B cell (primary cell): ENCODE results near the gene PGBD2. TPM values are rescaled to one million over a fixed set of nuclear protein-coding genes. Genes with fewer than 3 reads are reported as not detected.

Experiments
- ATAC-seq: fragments of 200-7000 bp; cut with Tn5 transposase; one replicate; pipeline ENCODE4 v1.10.0; 2021; ENCODE audit warnings: low read depth, mild to moderate bottlenecking, moderate number of reproducible peaks, moderate library complexity
- CTCF ChIA-PET: fragments of 350-600 bp; sonication (Branson Sonifier 250); formaldehyde crosslinking; loops from one replicate; lab custom pipeline; 2021; ENCODE audit warnings: antibody characterized with exemption, inconsistent platforms; lab: Charles Lee
- POLR2A ChIA-PET: fragments of 350-600 bp; sonication (Branson Sonifier 250); formaldehyde crosslinking; loops from one replicate; lab custom pipeline; 2021; ENCODE audit warnings: antibody characterized with exemption; lab: Charles Lee
- DNase-seq: peaks from one replicate; pipeline ENCODE4 v3.0.0; 2013
- H2AFZ ChIP-seq: 2 replicates; pipeline ENCODE4 v1.6.1; 2012; ENCODE audit warnings: mild to moderate bottlenecking, low read depth, low read length; ENCODE audit not compliant: insufficient read depth, poor library complexity, severe bottlenecking
- H3K27ac ChIP-seq, 2 donors: 1 replicate in 1 of 2; 2 replicates in 1 of 2; pipeline ENCODE4 v1.5.1; 2012 to 2013; ENCODE audit warnings: low read length in 2 of 2, mild to moderate bottlenecking in 2 of 2, moderate library complexity in 1 of 2
- H3K27me3 ChIP-seq, 4 experiments: fragments of 200-600 bp in 1 of 4; sonication (generic) in 1 of 4; replicated peaks in 1 of 4; 1 replicate in 2 of 4; 2 replicates in 2 of 4; pipeline versions ENCODE4 v1.6.1 to v1.7.0; 2013 to 2016; ENCODE audit warnings: low read length in 3 of 4, mild to moderate bottlenecking in 2 of 4, mixed read lengths in 1 of 4, moderate library complexity in 1 of 4; ENCODE audit not compliant: insufficient read depth in 4 of 4, control insufficient read depth in 3 of 4; ENCODE audit errors: control extremely low read depth in 1 of 4
- H3K36me3 ChIP-seq, 2 experiments: replicated peaks in 1 of 2; 1 replicate in 1 of 2; 2 replicates in 1 of 2; pipeline versions ENCODE4 v1.6.1 to v1.7.1; 2013; ENCODE audit warnings: low read length in 1 of 2; ENCODE audit not compliant: insufficient read depth in 2 of 2, control insufficient read depth in 1 of 2; ENCODE audit errors: control extremely low read depth in 1 of 2, extremely low read depth in 1 of 2
- H3K4me1 ChIP-seq, 2 donors: fragments of 200-600 bp in 1 of 2; sonication (generic) in 1 of 2; 1 replicate in 1 of 2; 2 replicates in 1 of 2; pipeline versions ENCODE4 v1.5.1 to v1.6.1; 2013 to 2017; ENCODE audit warnings: low read length in 2 of 2; ENCODE audit not compliant: control insufficient read depth in 2 of 2, insufficient read depth in 2 of 2
- H3K4me2 ChIP-seq: replicated peaks from 2 replicates; pipeline ENCODE3; 2012; ENCODE audit warnings: mild to moderate bottlenecking, low read depth, low read length; ENCODE audit not compliant: poor library complexity, severe bottlenecking
- H3K4me3 ChIP-seq, 5 experiments: fragments of 200-600 bp in 1 of 5; sonication (generic) in 1 of 5; 1 replicate in 3 of 5; 2 replicates in 2 of 5; pipeline versions ENCODE4 v1.5.1 to v1.7.0; 2011 to 2016; ENCODE audit warnings: low read length in 4 of 5, mild to moderate bottlenecking in 4 of 5, low read depth in 2 of 5, control low read depth in 1 of 5, moderate library complexity in 1 of 5; ENCODE audit not compliant: insufficient read depth in 1 of 5; ENCODE audit errors: control extremely low read depth in 1 of 5, extremely low read depth in 1 of 5
- H3K79me2 ChIP-seq: fragments of 200-600 bp; sonication (generic); one replicate; pipeline ENCODE4 v1.6.0; 2016; ENCODE audit warnings: low read length; ENCODE audit not compliant: control insufficient read depth, insufficient read depth
- H3K9ac ChIP-seq: fragments of 200-600 bp; sonication (generic); 2 replicates; pipeline ENCODE4 v1.6.1; 2017; ENCODE audit warnings: mild to moderate bottlenecking, low read length, moderate library complexity
- H3K9me3 ChIP-seq, 3 donors: one replicate each; pipeline versions ENCODE4 v1.6.1 to v1.7.1; 2013; ENCODE audit warnings: low read length in 2 of 3; ENCODE audit not compliant: control insufficient read depth in 2 of 3, insufficient read depth in 1 of 3; ENCODE audit errors: control extremely low read depth in 1 of 3
- H4K20me1 ChIP-seq: 2 replicates; pipeline ENCODE4 v1.6.0; 2012; ENCODE audit warnings: mild to moderate bottlenecking, low read length; ENCODE audit not compliant: insufficient read depth, control insufficient read depth, poor library complexity, severe bottlenecking
- H3K27ac Mint-ChIP-seq: one replicate; pipeline ENCODE4 v1.8.0; 2021; ENCODE audit warnings: mixed read lengths
- H3K27me3 Mint-ChIP-seq: one replicate; pipeline ENCODE4 v1.8.0; 2021; ENCODE audit warnings: mixed read lengths
- H3K4me1 Mint-ChIP-seq: one replicate; pipeline ENCODE4 v1.8.0; 2021; ENCODE audit warnings: mixed read lengths
- H3K4me3 Mint-ChIP-seq: one replicate; pipeline ENCODE4 v1.8.0; 2021; ENCODE audit warnings: mixed read lengths
- H3K9me3 Mint-ChIP-seq: one replicate; pipeline ENCODE4 v1.8.0; 2022; ENCODE audit warnings: mixed read lengths; ENCODE audit not compliant: insufficient read depth
- EZH2 ChIP-seq: IDR thresholded peaks from 2 replicates; pipeline ENCODE4 v1.6.1; 2012; ENCODE audit warnings: borderline replicate concordance, low read depth, mild to moderate bottlenecking, moderate library complexity, low read length; ENCODE audit not compliant: insufficient read depth, poor library complexity, severe bottlenecking
- WGBS: methylation state at CpG from one replicate; pipeline ENCODE4 v1.1.5; 2013; ENCODE audit warnings: missing lambda C conversion rate; ENCODE audit not compliant: insufficient coverage; 5-methylcytosine and 5-hydroxymethylcytosine counted together
- intact Hi-C: fragments of 100-400 bp; cut with micrococcal nuclease; formaldehyde crosslinking; loops from one replicate; pipeline ENCODE4 v1.10.0; 2022
- polyA plus RNA-seq: library from polyadenylated mRNA; depleted of rRNA; stranded (reverse); fragments of >200 nt; gene quantifications from 2 replicates; pipeline ENCODE4 v1.2.3, GENCODE V29; 2012
- total RNA-seq, 2 donors: library from RNA; stranded (reverse); fragments of 120-200 nt in 1 of 2; gene quantifications; 1 replicate in 1 of 2; 2 replicates in 1 of 2; pipeline versions ENCODE4 v1.2.3 to v1.2.4, GENCODE V29; 2013 to 2022
- TF ChIP-seq, protein P1 (sequence below): fragments of 200-600 bp; IDR thresholded peaks from one replicate; pipeline ENCODE4 v1.8.0; 2022; ENCODE audit warnings: antibody characterized with exemption, mild to moderate bottlenecking

PGBD2 gene
- total and polyA plus RNA-seq, 2 donors (not counting 1 experiment from before 2014, with no cell fraction given): 13.3 to 27.7 TPM

DNA sequence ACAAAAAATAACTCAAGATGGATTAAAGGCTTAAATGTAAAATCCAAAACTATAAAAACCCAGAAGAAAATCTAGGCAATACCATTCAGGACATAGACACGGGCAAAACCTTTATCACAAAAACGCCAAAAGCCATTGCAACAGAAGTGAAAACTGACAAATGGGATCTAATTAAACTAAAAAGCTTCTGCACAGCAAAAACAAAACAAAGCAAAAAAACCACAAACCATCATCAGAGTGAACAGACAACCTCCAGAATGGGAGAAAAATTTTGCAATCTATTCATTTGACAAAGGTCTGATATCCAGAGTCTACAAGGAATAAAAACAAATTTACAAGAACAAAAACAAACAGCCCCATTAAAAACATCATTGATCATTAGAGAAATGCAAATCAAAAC is 4.5 kb upstream of the PGBD2 start:
- DNase-seq (no peak), ATAC-seq (no peak)
- Histone ChIP-seq H3K4me1 (peaks cover 7 to 8% of the 10 kb centered on the region in 2 donors), H4K20me1 (no peaks in the 10 kb centered on the region), H3K36me3 (no peaks in the 10 kb centered on the region), H3K4me3 (no peak overlapping the region), H3K27me3 (peaks cover 0 to 12% (median 5%) of the 10 kb centered on the region in 4 experiments), H3K4me2 (no peak overlapping the region), H3K79me2 (no peaks in the 10 kb centered on the region), H3K27ac (no peak overlapping the region), H3K9ac (no peak overlapping the region), H3K9me3 (peaks cover 0 to 4% (median 1%) of the 10 kb centered on the region in 3 donors), H2AFZ (no peak overlapping the region)
- TF ChIP-seq EZH2: no peak
- TF ChIP-seq, protein P1, sequence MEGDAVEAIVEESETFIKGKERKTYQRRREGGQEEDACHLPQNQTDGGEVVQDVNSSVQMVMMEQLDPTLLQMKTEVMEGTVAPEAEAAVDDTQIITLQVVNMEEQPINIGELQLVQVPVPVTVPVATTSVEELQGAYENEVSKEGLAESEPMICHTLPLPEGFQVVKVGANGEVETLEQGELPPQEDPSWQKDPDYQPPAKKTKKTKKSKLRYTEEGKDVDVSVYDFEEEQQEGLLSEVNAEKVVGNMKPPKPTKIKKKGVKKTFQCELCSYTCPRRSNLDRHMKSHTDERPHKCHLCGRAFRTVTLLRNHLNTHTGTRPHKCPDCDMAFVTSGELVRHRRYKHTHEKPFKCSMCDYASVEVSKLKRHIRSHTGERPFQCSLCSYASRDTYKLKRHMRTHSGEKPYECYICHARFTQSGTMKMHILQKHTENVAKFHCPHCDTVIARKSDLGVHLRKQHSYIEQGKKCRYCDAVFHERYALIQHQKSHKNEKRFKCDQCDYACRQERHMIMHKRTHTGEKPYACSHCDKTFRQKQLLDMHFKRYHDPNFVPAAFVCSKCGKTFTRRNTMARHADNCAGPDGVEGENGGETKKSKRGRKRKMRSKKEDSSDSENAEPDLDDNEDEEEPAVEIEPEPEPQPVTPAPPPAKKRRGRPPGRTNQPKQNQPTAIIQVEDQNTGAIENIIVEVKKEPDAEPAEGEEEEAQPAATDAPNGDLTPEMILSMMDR: no peak
- H3K4me1 Mint-ChIP-seq: peaks cover 10% of the 10 kb centered on the region
- POLR2A ChIA-PET: no interaction called here
- no peaks in the 10 kb centered on the region for H3K9me3 Mint-ChIP-seq
- no peak overlapping the region for H3K4me3 Mint-ChIP-seq
- 77% methylated on average over 2 of the region's 2 CpGs for WGBS
- peaks cover 21% of the 10 kb centered on the region for H3K27me3 Mint-ChIP-seq
- H3K27ac Mint-ChIP-seq: no peak overlapping the region
- CTCF ChIA-PET: no interaction called here
- intact Hi-C loops: no loop called here

DNA sequence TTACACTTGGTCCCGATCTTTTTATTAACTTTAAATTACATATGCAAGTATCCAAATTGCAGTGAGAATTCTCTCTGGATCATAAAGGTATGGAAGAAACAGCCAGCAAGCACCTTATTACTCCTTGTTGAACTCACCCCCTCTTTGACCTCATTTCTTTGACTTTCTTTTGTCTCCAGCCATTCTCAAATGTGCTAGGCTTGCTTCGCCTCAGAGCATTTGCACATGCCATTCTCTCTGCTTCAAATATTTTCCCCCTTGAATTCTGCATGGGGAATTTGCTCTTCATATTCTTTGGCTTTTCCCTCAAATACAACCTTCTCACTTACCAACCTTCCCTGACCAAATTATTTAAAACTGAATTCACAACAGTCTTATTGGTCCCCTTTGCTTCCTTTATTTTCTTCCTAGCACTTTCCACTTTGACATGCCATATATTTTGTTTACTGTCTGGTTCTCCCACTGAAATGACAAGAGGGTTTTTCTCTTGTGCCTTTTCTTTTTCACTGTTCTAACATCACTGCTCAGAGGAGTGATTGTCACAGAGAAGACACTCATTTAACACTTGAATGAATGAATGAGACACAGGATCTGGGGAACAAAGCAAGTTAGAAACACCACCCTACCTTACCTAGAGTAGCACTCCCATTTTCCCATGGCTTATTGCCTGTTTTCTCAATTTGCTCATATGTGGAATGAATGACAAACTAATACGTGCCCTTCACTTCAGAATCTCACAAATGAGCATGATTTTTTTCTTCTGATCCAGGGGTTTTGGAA is 1.4 kb upstream of the PGBD2 start:
- ChIA-PET POLR2A (no interaction called here), CTCF (interaction anchor here (0.6 to 1.8 kb wide), 2 partner anchors 29 to 43 kb away, joined by 3 read pairs; no protein-coding TSS in a partner anchor)
- DNase-seq (no peak), ATAC-seq (no peak)
- Histone ChIP-seq H3K4me3 (no peak overlapping the region), H3K9ac (no peak overlapping the region), H3K79me2 (peaks cover 30% of the 10 kb centered on the region), H3K27me3 (peaks cover 0 to 6% (median 0%) of the 10 kb centered on the region in 4 experiments), H3K4me1 (peaks cover 15 to 20% of the 10 kb centered on the region in 2 donors), H3K9me3 (no peaks in the 10 kb centered on the region), H2AFZ (peak overlapping the region; percentile 99), H3K27ac (no peak overlapping the region), H3K4me2 (no peak overlapping the region), H4K20me1 (peaks cover 18% of the 10 kb centered on the region), H3K36me3 (no peaks in the 10 kb centered on the region)
- TF ChIP-seq, protein P1: no peak
- no peak for TF ChIP-seq EZH2
- H3K27me3 Mint-ChIP-seq: peaks cover 7% of the 10 kb centered on the region
- WGBS: 100% methylated on average over 1 of the region's 3 CpGs
- no peaks in the 10 kb centered on the region for H3K9me3 Mint-ChIP-seq
- intact Hi-C loops: no loop called here
- H3K4me3 Mint-ChIP-seq: peak overlapping the region; percentile 94
- peaks cover 37% of the 10 kb centered on the region for H3K4me1 Mint-ChIP-seq
- no peak overlapping the region for H3K27ac Mint-ChIP-seq
